Osteocyte (in vitro differentiated cells): Measurements from ENCODE around the gene FAM89B. TPM values are rescaled to one million over a fixed set of nuclear protein-coding genes. Genes with fewer than 3 reads are reported as not detected.
A peak's percentile ranks its signal among the peaks of the same experiment; 100 is the strongest.

Experiments
- DNase-seq: peaks from one replicate; pipeline ENCODE4 v3.0.0; 2021; ENCODE audit warnings: mixed read lengths; ENCODE audit not compliant: unreplicated experiment; ENCODE audit errors: extremely low spot score
- H3K27ac Mint-ChIP-seq: one replicate; pipeline ENCODE4 v1.8.0; 2021; ENCODE audit warnings: mild to moderate bottlenecking, mixed read lengths; ENCODE audit not compliant: unreplicated experiment
- H3K27me3 Mint-ChIP-seq: one replicate; pipeline ENCODE4 v1.8.0; 2021; ENCODE audit warnings: mixed read lengths; ENCODE audit not compliant: unreplicated experiment
- H3K36me3 Mint-ChIP-seq: one replicate; pipeline ENCODE4 v1.8.0; 2021; ENCODE audit warnings: mixed read lengths; ENCODE audit not compliant: unreplicated experiment
- H3K4me1 Mint-ChIP-seq: one replicate; pipeline ENCODE4 v1.8.0; 2021; ENCODE audit warnings: mixed read lengths; ENCODE audit not compliant: unreplicated experiment
- H3K4me3 Mint-ChIP-seq: one replicate; pipeline ENCODE4 v1.8.0; 2021; ENCODE audit warnings: mild to moderate bottlenecking, moderate library complexity, mixed read lengths; ENCODE audit not compliant: unreplicated experiment
- H3K9me3 Mint-ChIP-seq: one replicate; pipeline ENCODE4 v1.8.0; 2021; ENCODE audit warnings: mixed read lengths; ENCODE audit not compliant: unreplicated experiment
- CTCF ChIP-seq: fragments of 200-600 bp; sonication (generic); IDR thresholded peaks from 2 replicates; pipeline ENCODE4 v1.5.0; 2021; ENCODE audit warnings: antibody characterized with exemption, mild to moderate bottlenecking, moderate library complexity
- total RNA-seq: library from RNA; stranded (reverse); gene quantifications from 2 replicates; pipeline ENCODE4 v1.2.1, GENCODE V29; 2021

Gene FAM89B
- total RNA-seq, 1 donor from 2014 or later: 92.1 TPM

- no peak for TF ChIP-seq CTCF
- Mint-ChIP-seq H3K27ac (no peak overlapping the region), H3K4me1 (peaks cover 36% of the 10 kb centered on the region), H3K27me3 (no peaks in the 10 kb centered on the region), H3K4me3 (no peak overlapping the region), H3K36me3 (peaks cover 10% of the 10 kb centered on the region), H3K9me3 (no peaks in the 10 kb centered on the region)
- no peak for DNase-seq
Measured at GRCh38 chr11:65589444-65590239, 17.3 kb downstream of the FAM89B start.

GRCh38 chr11:65590240-65590738, 18.0 kb downstream of the FAM89B start:
- H3K36me3 Mint-ChIP-seq: peaks cover 10% of the 10 kb centered on the region
- H3K4me1 Mint-ChIP-seq: peaks cover 39% of the 10 kb centered on the region
- H3K9me3 Mint-ChIP-seq: no peaks in the 10 kb centered on the region
- peak overlapping the region; percentile 4 for H3K27ac Mint-ChIP-seq
- H3K27me3 Mint-ChIP-seq: no peaks in the 10 kb centered on the region
- no peak overlapping the region for H3K4me3 Mint-ChIP-seq
- no peak for DNase-seq
- TF ChIP-seq CTCF: no peak

- Mint-ChIP-seq H3K36me3 (peaks cover 7% of the 10 kb centered on the region), H3K4me3 (no peak overlapping the region), H3K4me1 (peaks cover 31% of the 10 kb centered on the region), H3K27me3 (no peaks in the 10 kb centered on the region), H3K9me3 (no peaks in the 10 kb centered on the region), H3K27ac (no peak overlapping the region)
- peak; percentile 32 for TF ChIP-seq CTCF
- DNase-seq: no peak
Measured at GRCh38 chr11:65591939-65592857, 19.9 kb downstream of the FAM89B start.

GRCh38 chr11:65592858-65593517, 20.6 kb downstream of the FAM89B start:
- Mint-ChIP-seq H3K9me3 (no peaks in the 10 kb centered on the region), H3K36me3 (peaks cover 8% of the 10 kb centered on the region), H3K4me1 (peaks cover 24% of the 10 kb centered on the region), H3K27me3 (no peaks in the 10 kb centered on the region), H3K27ac (no peak overlapping the region), H3K4me3 (no peak overlapping the region)
- no peak for DNase-seq
- no peak for TF ChIP-seq CTCF
